Measurements from ENCODE around the gene PACSIN2.

- no peak for TF ChIP-seq CTCF (IDR thresholded peaks at IDR 0.05)
- no peak for TF ChIP-seq POLR2A (IDR thresholded peaks at IDR 0.05)
These were observed 67.5 kb downstream of the PACSIN2 start for GRCh38 chr22:42947211-42947990.

Measured in breast epithelium (tissue), 3 donors.